HG02981 (cell line): Measurements from ENCODE around the gene CALD1.

Experiments
- ATAC-seq: cut with Tn5 transposase; IDR thresholded peaks from one replicate; pipeline ENCODE4 v1.9.1; 2021; ENCODE audit warnings: mild to moderate bottlenecking, moderate library complexity; ENCODE audit not compliant: unreplicated experiment

The CALD1 gene

GRCh38 chr7:134758981-134759380 is 20.5 kb upstream of the CALD1 start:
- ATAC-seq: no peak

- ATAC-seq: no peak
These were observed 18.2 kb upstream of the CALD1 start for GRCh38 chr7:134761266-134761665.

DNA sequence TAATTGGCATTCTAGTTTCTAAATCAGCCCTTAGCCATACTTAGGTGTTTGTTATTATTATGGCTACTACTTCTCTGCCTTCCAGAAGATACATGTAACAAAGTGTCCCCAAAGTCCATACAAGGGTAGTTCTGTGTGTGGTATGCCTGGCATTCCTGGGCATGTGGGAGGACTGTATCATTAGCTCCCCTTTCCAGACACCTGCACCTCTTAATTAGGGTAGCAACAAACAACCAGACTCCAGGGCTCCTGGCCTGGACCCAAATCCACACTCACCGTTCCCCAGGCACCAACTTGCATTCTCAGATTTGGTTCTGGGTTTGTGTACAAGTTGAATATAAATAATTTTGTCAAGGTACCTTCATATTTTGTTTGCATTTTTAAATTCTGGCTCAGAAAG is 15.5 kb upstream of the CALD1 start:
- no peak for ATAC-seq

- no peak for ATAC-seq
These were observed 15.1 kb upstream of the CALD1 start for GRCh38 chr7:134764365-134764764.

DNA sequence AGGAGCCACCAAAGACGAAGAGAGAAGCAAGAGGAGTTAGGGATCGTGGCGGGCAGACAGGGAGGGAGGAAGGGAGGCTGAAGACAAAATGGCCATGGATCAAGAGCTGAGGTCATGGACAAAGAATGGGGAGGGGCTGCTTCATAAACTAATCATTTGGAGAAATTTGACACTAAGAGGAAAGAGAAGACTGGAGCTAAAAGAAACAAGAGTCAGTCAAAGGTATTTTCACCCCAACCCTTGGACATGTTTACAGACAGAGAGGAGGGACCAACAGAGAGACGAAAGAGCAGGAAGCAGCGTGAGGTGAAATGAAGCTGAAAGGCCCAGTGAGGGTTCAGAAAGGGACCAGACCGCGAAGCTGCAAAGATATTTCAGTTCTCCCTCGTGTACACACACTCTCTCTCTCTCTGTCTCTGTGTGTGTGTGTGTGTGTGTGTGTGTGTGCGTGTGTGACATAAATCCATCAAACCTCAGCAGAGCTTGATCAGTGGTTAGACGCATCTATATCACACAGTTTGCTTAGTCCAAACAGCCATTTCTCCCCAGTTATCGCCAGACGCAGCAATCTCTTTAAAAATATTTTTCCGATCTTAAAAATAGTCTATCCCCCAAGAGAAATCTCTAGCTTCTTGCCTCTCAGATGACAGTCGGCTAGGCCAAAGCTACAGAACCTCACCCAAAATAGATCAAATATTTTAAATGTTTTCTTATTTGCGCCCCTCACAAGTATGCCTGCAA is 12.5 kb upstream of the CALD1 start:
- ATAC-seq: peak; percentile 91

DNA sequence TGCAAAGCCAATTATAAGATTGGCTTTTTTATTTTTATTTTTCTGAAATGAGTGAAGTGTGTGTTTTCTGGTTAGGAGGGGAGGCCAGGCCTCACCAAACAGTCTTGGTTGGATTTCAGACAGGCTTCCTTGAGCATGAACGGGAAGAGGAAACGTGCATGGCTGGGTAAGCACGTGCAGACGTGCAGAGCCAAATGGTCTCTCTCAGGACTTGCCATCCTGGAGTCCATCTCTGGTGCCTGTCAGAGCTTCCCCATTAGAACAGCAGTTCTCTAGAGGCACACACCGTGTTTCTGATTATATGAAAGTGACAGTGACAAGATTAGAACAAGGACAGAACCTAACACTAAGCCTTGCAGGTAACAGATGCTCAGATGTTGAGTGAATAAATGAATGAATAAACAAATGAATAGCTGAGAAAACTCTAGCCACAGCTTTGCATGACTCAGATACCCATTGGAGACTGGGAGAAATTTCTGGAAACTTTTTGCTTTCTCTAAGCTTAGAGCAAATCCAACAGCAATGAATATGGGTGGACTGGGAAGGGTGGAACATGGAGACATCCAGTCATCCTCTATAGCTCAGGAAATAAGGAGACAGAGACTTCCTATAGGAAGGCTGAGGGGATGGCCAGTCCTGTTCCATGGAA is 11.8 kb upstream of the CALD1 start:
- no peak for ATAC-seq

DNA sequence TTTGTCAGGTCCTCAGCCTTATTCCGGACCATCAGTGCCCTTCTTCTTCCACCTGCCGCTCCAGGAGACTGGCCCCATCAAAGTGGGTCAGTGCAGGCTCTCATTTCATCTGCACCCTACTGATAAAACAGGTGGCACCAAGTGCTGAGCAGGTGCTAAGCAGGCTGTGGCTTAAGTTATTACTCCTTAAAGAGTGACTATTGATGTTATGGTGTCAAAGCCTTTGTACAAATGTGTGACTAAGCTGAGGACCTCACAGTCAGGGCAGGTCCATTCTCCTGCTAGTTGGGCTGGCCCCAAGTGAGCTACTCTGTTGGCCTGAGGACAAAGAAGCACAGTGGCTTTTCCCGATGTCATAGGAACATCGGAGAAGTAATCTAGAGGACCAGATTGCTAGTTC is 11.2 kb upstream of the CALD1 start:
- no peak for ATAC-seq

DNA sequence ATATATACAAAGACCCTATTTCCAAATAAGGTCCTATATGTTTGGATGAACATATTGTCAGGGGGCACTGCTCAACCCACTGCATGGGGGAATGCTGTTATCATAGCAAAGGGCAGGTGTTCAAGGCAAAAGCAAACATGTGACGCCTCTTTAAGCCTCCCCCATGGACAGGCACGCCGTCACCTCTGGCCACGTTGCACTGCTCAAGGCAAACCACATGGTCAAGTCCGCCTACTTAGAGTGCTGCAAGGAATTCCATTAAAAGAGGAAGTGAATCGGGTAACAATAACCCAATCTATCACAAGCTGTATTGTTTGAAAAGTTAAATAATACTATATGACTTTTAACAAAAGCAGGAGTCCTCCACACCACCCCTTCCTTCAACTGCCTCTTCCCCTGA is 8.8 kb upstream of the CALD1 start:
- ATAC-seq: no peak

GRCh38 chr7:134771111-134771510 is 8.3 kb upstream of the CALD1 start:
- no peak for ATAC-seq

DNA sequence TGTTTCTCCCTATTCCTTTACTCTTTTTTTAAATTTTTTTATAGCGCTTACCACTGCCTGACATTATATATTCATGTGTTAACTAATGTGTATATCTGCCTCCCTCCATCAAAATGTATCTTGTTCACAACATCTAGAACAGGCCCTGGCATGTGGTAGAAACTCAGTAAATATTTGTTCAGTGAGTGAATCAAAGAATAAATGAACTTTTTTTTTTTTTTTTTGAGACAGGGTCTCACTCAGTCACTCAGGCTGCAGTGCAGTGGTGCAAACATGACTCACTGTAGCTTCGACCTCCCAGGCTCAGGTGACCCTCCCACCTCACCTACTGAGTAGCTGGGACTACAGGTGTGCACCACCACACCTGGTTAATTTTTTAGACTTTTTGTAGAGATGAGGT is 7.5 kb upstream of the CALD1 start:
- ATAC-seq: no peak

GRCh38 chr7:134772401-134772800 is 7.0 kb upstream of the CALD1 start:
- no peak for ATAC-seq

DNA sequence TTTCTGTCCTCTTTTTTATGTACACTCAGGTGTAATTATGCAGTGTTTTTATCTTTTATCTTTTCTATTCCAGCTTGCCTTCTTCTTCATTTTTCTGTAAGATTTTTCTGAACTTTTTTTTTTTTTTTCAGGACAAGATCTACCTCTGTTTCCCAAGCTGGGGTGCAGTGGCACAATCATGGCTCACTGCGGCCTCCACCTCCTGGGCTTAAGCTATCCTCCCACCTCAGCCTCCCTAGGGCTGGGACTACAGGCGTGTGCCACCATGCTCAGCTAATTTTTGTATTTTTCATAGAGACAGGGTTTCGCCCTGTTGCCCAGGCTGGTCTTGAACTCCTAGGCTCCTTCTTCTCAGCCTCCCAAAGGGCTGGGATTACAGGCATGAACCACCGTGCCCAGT is 6.3 kb upstream of the CALD1 start:
- ATAC-seq: no peak

- ATAC-seq: no peak
These were observed 5.3 kb upstream of the CALD1 start for GRCh38 chr7:134774119-134774518.

- no peak for ATAC-seq
These were observed 2.0 kb upstream of the CALD1 start for GRCh38 chr7:134777470-134777869.

DNA sequence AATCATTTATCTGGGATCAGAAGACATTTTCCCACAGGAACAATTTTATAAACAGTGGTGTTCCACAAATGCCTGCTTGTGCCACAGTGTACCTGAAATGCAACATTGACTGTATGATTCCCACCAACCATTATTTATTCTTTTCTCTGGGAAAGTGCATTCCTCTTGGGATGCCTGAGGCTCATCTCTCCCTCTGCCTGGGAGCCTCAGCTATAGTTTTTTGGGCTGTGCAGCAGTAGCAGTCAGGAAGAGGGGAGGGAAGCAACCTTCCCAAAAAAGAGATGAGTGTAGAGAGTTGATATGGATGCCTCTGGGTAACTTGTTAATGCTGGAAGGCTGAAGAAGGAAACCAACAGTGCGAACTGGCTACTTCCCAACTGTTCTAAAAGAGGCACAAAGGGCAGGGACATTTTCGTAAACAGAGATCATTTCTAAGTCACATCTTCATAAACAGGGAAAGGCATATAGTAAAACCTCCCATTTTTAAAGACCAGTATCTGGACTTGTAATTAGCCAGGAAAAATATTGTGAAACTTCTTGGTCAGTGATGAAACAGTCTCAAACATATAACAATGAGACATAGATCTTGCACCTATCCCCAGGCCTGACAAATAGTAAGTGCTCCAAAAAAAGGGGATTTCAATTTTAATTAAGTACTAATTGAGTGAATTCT is 1.4 kb upstream of the CALD1 start:
- no peak for ATAC-seq

GRCh38 chr7:134779741-134780065 is 269 bp downstream of the CALD1 start:
- no peak for ATAC-seq

DNA sequence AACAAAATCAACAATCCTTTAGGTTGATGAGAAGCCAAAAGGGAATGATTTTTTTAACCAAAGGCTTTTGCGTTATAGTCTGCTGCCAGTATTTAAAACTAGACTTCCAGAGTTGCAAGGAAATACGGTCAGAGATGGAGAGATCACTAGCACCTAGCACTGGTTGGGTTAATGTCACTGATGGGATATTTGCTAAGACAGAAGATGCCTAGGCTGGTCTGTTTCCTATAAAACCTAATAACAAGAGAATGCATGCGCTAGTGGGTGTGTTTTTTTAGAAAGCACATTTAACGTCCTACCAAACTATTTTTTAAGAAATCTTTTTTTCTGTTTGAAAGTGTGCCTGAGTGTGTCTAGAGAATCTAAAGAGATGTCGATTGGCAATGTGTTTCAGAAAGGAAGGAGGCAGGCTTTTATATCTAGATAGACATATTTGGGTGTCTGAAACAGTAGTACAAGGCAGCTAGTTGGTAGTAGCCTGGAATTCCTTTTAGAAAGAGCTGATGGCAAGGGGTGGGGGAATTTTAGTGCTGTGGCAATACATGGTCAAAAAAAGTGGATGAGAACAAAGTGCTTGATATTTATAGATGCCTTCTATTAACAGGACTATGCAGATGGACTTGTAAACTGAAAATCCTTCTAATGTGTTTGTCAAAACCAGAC is 863 bp downstream of the CALD1 start:
- ATAC-seq: no peak

- no peak for ATAC-seq
These were observed 1.7 kb downstream of the CALD1 start for GRCh38 chr7:134781171-134781570.

DNA sequence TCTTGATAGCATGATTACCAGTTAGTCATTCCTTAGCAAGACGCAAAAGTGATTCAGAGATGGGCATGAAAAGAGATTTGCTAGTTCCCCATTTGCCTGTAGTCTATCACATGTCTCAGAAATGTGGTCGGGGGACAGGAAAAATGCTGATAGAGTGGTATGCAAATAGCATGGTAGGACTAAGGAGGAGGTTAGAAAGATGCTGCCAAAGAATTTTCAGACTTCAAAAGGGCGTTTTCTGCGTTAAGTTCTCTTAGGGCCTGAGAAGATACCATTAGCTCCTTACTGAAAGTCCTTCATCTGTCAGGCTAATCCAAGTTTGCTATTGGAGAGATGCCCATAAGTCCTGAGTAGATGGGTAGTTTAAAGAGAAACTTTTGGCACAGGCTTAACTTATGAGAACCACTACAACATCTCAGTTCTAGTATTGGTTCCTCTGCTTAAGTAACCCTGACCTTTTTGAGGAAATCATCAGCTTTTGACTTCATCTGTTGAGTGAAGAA is 2.7 kb downstream of the CALD1 start:
- peak; percentile 79 for ATAC-seq

DNA sequence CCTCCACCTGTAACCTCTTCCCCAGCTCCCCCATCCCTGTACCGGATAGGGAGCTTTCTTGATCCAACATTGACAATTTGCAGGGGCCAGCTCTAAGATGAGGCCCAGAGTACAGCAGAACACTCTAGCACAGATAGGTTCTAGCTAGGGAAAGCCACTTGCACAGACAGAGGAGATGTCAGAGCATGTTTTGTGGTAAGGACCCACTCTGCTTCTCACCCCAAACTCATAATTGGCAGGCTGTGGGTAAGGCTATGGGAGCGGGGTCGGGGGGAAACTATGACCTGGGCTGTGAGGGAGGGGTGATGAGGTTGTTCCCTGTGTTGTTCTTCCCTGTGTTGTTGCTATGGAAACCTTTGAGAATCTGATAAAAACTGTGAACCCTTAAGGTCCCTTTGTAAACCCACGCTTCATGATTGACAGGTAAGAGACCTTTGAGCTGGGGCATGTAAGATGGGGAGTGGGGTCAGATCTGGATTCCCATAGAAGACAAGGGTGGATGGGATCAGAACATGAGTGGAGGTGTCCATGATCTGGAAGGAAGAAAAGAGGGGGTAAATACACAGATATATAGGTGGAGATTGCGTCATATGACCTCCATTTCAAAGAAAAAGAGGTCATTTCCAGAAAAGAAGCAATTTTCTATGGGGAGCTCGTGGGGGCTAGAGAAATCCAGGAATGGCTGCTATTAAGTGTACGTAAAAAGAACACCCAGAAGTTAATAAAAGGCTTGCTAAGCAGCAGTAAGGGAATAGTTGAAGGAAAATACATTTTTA is 4.0 kb downstream of the CALD1 start:
- no peak for ATAC-seq
